Activated CD8-positive, alpha-beta memory T cell treated with anti-CD3 and anti-CD28 coated beads for 4 hours (primary cell): ENCODE measurements around the gene SMAD2.

Experiments
- DNase-seq, 2 donors: peaks; one replicate each; pipeline ENCODE4 v3.0.0-alpha.2; 2020; ENCODE audit warnings: low read depth in 2 of 2

SMAD2 gene

GRCh38 chr18:47932190-47932589 is 1.7 kb upstream of the SMAD2 start:
- no peak for DNase-seq

- no peak for DNase-seq
Observed at GRCh38 chr18:47931718-47932103, 1.3 kb upstream of the SMAD2 start.

GRCh38 chr18:47930931-47931717 is 665 bp upstream of the SMAD2 start:
- DNase-seq: peak; percentile 87 to 93

- peak in 1 of 2 donors; percentile 14 for DNase-seq
Observed at GRCh38 chr18:47929681-47930198, 719 bp downstream of the SMAD2 start.

GRCh38 chr18:47928466-47928865 is 2.0 kb downstream of the SMAD2 start:
- DNase-seq: no peak

GRCh38 chr18:47926101-47926850 is 4.2 kb downstream of the SMAD2 start:
- DNase-seq: no peak

- DNase-seq: no peak
Observed at GRCh38 chr18:47919916-47920315, 10.5 kb downstream of the SMAD2 start.

- DNase-seq: no peak
Observed at GRCh38 chr18:47917923-47918610, 12.4 kb downstream of the SMAD2 start.

- DNase-seq: no peak
Observed at GRCh38 chr18:47915930-47916329, 14.5 kb downstream of the SMAD2 start.

GRCh38 chr18:47915229-47915628 is 15.2 kb downstream of the SMAD2 start:
- DNase-seq: no peak

- no peak for DNase-seq
Observed at GRCh38 chr18:47912794-47913585, 17.5 kb downstream of the SMAD2 start.

GRCh38 chr18:47912343-47912742 is 18.1 kb downstream of the SMAD2 start:
- no peak for DNase-seq

GRCh38 chr18:47911877-47912276 is 18.6 kb downstream of the SMAD2 start:
- no peak for DNase-seq

GRCh38 chr18:47909484-47909883 is 21.0 kb downstream of the SMAD2 start:
- no peak for DNase-seq

GRCh38 chr18:47908592-47908991 is 21.9 kb downstream of the SMAD2 start:
- no peak for DNase-seq

GRCh38 chr18:47906408-47906807 is 24.1 kb downstream of the SMAD2 start:
- DNase-seq: no peak

- DNase-seq: no peak
Observed at GRCh38 chr18:47903809-47904208, 26.6 kb downstream of the SMAD2 start.

- no peak for DNase-seq
Observed at GRCh38 chr18:47901624-47902362, 28.7 kb downstream of the SMAD2 start.

GRCh38 chr18:47899107-47899840 is 31.2 kb downstream of the SMAD2 start:
- no peak for DNase-seq

GRCh38 chr18:47898696-47899095 is 31.8 kb downstream of the SMAD2 start:
- no peak for DNase-seq
